MM.1S (cell line): ENCODE measurements around the gene SPDL1.

Experiments used
- DNase-seq: peaks from one replicate; pipeline ENCODE4 v3.0.0-alpha.2; 2015
- H2AFZ ChIP-seq: fragments of 300-600 bp; sonication (generic); 2 replicates; pipeline ENCODE4 v1.6.0; 2016; ENCODE audit warnings: antibody characterized with exemption, low read length
- H3F3A ChIP-seq: fragments of 300-600 bp; sonication (generic); 2 replicates; pipeline ENCODE4 v1.6.1; 2016; ENCODE audit warnings: mild to moderate bottlenecking, antibody characterized with exemption, low read length, moderate library complexity, mixed read lengths; ENCODE audit not compliant: insufficient read depth
- H3K27ac ChIP-seq: fragments of 300-600 bp; sonication (generic); 2 replicates; pipeline ENCODE4 v1.5.1; 2016; ENCODE audit warnings: mild to moderate bottlenecking, low read length
- H3K27me3 ChIP-seq: fragments of 300-600 bp; sonication (generic); replicated peaks from 2 replicates; pipeline ENCODE4 v1.6.0; 2016; ENCODE audit warnings: low read length; ENCODE audit not compliant: insufficient read depth
- H3K36me3 ChIP-seq: fragments of 300-600 bp; sonication (generic); replicated peaks from 2 replicates; pipeline ENCODE4 v1.6.1; 2016; ENCODE audit warnings: mild to moderate bottlenecking, low read length, mixed read lengths; ENCODE audit not compliant: insufficient read depth
- H3K4me1 ChIP-seq: fragments of 300-600 bp; sonication (generic); 2 replicates; pipeline ENCODE4 v1.6.1; 2016; ENCODE audit warnings: low read length, mixed read lengths
- H3K4me2 ChIP-seq: fragments of 300-600 bp; sonication (generic); 2 replicates; pipeline ENCODE4 v1.6.0; 2016; ENCODE audit warnings: low read depth, low read length
- H3K4me3 ChIP-seq: fragments of 300-600 bp; sonication (generic); 2 replicates; pipeline ENCODE4 v1.5.1; 2016; ENCODE audit warnings: low read length, mixed read lengths
- H3K79me2 ChIP-seq: fragments of 300-600 bp; sonication (generic); 2 replicates; pipeline ENCODE4 v1.6.1; 2016; ENCODE audit warnings: mixed run types, low read length, mixed read lengths
- H3K9ac ChIP-seq: fragments of 300-600 bp; sonication (generic); 2 replicates; pipeline ENCODE4 v1.6.1; 2016; ENCODE audit warnings: low read length, mixed read lengths
- H3K9me2 ChIP-seq: fragments of 300-600 bp; sonication (generic); replicated peaks from 2 replicates; pipeline ENCODE4 v1.6.1; 2016; ENCODE audit warnings: mild to moderate bottlenecking, low read length, mixed read lengths; ENCODE audit not compliant: insufficient read depth
- H3K9me3 ChIP-seq: fragments of 300-600 bp; sonication (generic); replicated peaks from 2 replicates; pipeline ENCODE4 v1.6.1; 2016; ENCODE audit warnings: mild to moderate bottlenecking, low read length, mixed read lengths; ENCODE audit not compliant: insufficient read depth
- H4K20me1 ChIP-seq: fragments of 300-600 bp; sonication (generic); 2 replicates; pipeline ENCODE4 v1.6.1; 2016; ENCODE audit warnings: mild to moderate bottlenecking, low read length, moderate library complexity, mixed read lengths; ENCODE audit not compliant: insufficient read depth
- CTCF ChIP-seq: fragments of 300-600 bp; sonication (generic); IDR thresholded peaks from 2 replicates; pipeline ENCODE4 v1.5.1; 2016; ENCODE audit warnings: antibody characterized with exemption, low read length, mixed read lengths
- EZH2 ChIP-seq: fragments of 300-600 bp; sonication (generic); optimal IDR thresholded peaks from 2 replicates; pipeline ENCODE3; 2017; ENCODE audit warnings: low read depth, mild to moderate bottlenecking, antibody characterized with exemption, low read length, mixed read lengths
- EZH2phosphoT487 ChIP-seq: fragments of 300-600 bp; sonication (generic); IDR thresholded peaks from 2 replicates; pipeline ENCODE4 v1.6.1; 2018; ENCODE audit warnings: antibody characterized with exemption, low read length

SPDL1 gene

GRCh38 chr5:169641253-169641652 lies 57.7 kb downstream of the SPDL1 start:
- TF ChIP-seq CTCF (no peak), EZH2 (no peak), EZH2phosphoT487 (no peak)
- H4K20me1 ChIP-seq = peaks cover 6% of the 10 kb centered on the region; the same call in 1 of the 2 replicates

DNA sequence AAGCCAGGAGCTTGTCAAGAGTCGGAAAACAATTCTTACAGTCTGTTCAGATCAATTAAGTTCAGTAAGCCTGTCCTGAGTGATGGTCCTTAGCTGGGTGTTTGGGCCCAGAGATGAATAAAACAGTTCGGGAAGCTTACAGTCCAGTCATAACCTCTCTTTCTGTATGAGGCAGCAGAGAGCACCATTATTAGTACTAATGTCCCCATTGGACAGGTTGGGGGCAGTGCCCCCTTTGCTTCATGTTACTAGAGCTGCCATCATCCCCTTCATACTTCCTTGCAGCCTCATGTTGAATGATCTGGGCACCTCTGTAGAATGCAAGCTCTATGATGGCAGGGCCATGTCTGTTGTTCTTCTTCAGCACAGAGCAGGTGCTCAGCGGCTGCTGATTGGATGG lies 63.3 kb downstream of the SPDL1 start:
- H3K9me2 ChIP-seq = no peaks in the 10 kb centered on the region
- H4K20me1 ChIP-seq = peaks cover 35% of the 10 kb centered on the region
- H3K9me3 ChIP-seq = no peaks in the 10 kb centered on the region
- peak overlapping the region; percentile 57; the same call in 1 of the 2 replicates for H3K4me2 ChIP-seq
- H2AFZ ChIP-seq = no peak overlapping the region
- no peaks in the 10 kb centered on the region for H3F3A ChIP-seq
- H3K9ac ChIP-seq = no peak overlapping the region
- H3K4me3 ChIP-seq = no peak overlapping the region
- H3K36me3 ChIP-seq = no peaks in the 10 kb centered on the region
- TF ChIP-seq EZH2phosphoT487 = no peak
- TF ChIP-seq EZH2 = no peak
- TF ChIP-seq CTCF = no peak
- H3K79me2 ChIP-seq = peaks cover 99% of the 10 kb centered on the region
- H3K4me1 ChIP-seq = peaks cover 30% of the 10 kb centered on the region
- H3K27me3 ChIP-seq = no peaks in the 10 kb centered on the region
- H3K27ac ChIP-seq = no peak overlapping the region
- no peak for DNase-seq

More at GRCh38 chr5:169641253-169641652, 57.7 kb downstream of the SPDL1 start:
- Histone ChIP-seq H3K9me2 (no peaks in the 10 kb centered on the region), H2AFZ (no peak overlapping the region), H3K9ac (no peak overlapping the region), H3K4me2 (no peak overlapping the region), H3K27ac (no peak overlapping the region), H3K9me3 (no peaks in the 10 kb centered on the region), H3F3A (no peaks in the 10 kb centered on the region), H3K27me3 (no peaks in the 10 kb centered on the region), H3K4me1 (peaks cover 9% of the 10 kb centered on the region), H3K36me3 (no peaks in the 10 kb centered on the region), H3K4me3 (no peak overlapping the region), H3K79me2 (peaks cover 97% of the 10 kb centered on the region)
- DNase-seq = no peak

GRCh38 chr5:169647566-169647965 lies 64.0 kb downstream of the SPDL1 start:
- peaks cover 99% of the 10 kb centered on the region for H3K79me2 ChIP-seq
- H3K9ac ChIP-seq = no peak overlapping the region; the same call in 1 of the 2 replicates

More at GRCh38 chr5:169647566-169647965, 64.0 kb downstream of the SPDL1 start:
- Histone ChIP-seq H3K27me3 (no peaks in the 10 kb centered on the region), H3K27ac (peak overlapping the region; percentile 41; the same call in 1 of the 2 replicates), H3K36me3 (no peaks in the 10 kb centered on the region), H3K9me2 (no peaks in the 10 kb centered on the region), H4K20me1 (peaks cover 35% of the 10 kb centered on the region), H3K4me1 (peaks cover 30% of the 10 kb centered on the region), H3K9me3 (no peaks in the 10 kb centered on the region), H3K4me3 (no peak overlapping the region), H3F3A (no peaks in the 10 kb centered on the region), H3K4me2 (peak overlapping the region; percentile 57), H2AFZ (no peak overlapping the region)
- no peak for TF ChIP-seq CTCF
- no peak for TF ChIP-seq EZH2phosphoT487
- no peak for TF ChIP-seq EZH2
- peak; percentile 23 for DNase-seq
